ENCODE results near the gene ETV5. TPM values are rescaled to one million over a fixed set of nuclear protein-coding genes. Genes with fewer than 3 reads are reported as not detected.

The ETV5 gene
- total RNA-seq (2014; rRNA removed; shearing (Covaris generic)) = 25.4 and 39.6 TPM in 2 replicates

DNA sequence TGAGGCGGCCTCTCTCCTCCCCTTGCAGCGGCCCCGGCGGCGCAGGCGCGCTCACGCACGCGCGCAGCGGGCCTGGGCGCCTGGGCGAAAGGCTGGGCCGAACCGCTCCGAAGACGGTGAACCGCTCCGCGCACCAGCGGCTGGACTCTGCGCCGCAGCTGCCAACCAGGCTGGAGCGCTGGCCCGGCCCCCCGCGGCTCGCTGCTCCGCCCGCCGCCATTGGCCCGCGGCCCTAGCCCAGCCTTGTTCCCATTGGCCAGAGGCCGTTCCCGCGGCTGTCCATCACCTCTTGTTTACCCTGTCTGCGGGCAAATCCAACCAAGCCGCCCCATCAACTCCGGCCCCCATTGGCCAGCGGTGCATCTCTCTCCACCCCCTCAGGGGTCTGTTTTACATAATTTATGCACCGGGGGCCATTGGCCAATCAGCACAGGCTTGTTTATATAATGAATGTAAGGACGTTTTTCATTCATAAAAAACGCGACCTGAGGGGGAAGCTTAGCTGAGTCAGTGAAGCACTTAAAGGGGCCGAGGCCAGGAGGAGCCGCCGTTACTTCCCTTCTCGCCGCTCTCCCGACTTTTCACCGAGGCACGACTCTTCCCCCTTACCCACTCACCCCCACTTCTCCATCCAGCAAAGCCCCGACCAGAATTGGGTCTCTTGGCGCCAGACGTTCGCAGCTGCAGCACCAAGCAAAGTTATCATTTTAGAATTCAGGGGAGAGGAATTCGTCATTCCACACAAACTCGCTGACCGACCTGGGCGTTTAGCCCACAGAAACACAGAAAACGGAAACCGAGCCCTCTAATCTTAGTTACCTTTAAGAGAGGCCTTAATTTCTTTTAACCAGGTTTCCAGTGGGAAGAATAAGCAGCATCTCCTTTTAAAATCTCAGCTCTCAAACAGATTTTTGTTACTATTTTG, at the start of gene ETV5:
TSS of gene ETV5 (minus strand) at position 149 of the 925 bp plus-strand sequence. CDS start 3,221 bp downstream, outside the sequence.
- DNase-seq (ENCODE audit: low spot score) = peak; percentile 97

GRCh38 chr3:186154641-186155040, 45.8 kb upstream of the ETV5 start:
- no peak for DNase-seq (ENCODE audit: low spot score)

DNA sequence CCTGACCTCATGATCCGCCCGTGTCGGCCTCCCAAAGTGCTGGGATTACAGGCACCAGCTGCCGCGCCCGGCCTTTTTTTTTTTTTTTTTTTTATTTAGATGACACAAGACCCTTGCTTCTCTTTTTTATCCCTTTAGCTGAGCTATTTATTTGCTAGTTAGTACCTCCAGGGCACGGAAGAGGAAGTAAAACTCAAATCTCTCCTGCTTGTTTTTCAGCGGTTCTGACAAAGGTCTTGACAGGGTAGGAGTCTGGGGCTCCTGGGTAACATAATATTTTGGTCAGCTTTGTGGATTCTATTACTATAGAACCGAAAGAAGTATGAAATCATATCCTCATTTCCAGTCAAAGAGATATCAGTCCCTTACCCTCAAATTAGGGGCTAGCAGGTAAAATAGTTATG, 44.0 kb upstream of the ETV5 start:
- no peak for DNase-seq (ENCODE audit: low spot score)

DNA sequence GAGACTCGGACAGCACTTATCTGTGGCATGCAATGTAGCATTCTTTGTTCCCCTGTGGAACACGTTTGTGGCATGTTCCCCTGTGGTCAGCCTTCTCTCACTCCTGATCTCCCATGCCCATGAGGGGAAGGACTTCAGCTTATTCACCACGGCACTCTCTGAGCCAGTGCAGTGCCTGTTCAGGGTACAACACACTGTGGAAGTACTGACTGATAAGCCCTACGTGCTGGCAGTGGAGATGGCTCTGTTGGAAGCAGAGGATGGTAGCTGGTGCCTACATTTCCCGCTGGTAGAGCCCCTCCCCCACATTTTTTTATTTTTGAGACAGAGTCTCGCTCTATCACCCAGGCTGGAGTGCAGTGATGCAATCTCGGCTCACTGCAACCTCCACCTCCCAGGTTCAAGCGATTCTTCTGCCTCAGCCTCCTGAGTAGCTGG, 43.5 kb upstream of the ETV5 start:
- no peak for DNase-seq (ENCODE audit: low spot score)

- no peak for DNase-seq (ENCODE audit: low spot score)
Observed at GRCh38 chr3:186151077-186151971, 42.4 kb upstream of the ETV5 start.

DNA sequence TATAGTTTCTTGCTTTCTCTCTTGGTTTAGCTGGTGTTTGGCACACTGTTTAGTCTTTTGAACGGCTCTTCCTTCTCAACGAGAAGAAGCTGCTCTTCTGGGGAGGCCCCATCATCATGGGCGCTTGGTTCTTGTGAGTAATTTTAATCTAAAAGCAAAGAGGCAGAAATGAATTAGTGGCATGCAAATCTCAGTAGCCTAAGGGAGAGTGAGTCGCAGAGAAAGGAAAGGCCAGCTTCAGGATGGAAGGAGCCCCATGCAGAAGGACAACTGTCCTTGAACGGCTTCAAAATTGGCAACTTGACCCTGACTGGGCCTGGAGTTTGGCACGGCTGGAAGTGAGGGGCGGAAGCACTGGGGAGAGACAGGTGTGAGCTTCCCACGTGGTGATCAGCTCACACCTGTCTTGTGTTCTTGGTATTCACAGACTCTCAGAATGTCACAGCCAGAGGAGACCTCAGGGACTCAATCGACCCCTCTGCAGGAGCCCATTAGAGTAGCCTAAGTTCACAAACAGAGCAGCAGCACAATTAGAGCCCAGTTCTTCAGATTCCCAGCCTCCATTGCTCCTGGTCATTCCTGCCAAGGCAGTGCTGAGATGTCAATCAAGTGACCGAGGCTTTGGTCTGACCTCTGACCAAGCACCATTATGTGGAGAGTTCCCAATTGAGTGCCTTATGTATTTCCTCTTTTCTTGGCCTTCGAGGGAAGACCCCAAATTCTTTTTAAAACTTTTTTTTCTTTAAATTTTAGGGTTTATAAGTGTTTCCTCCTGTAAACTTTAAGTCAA, 41.3 kb upstream of the ETV5 start:
- no peak for DNase-seq (ENCODE audit: low spot score)

GRCh38 chr3:186149319-186149960, 40.6 kb upstream of the ETV5 start:
- no peak for DNase-seq (ENCODE audit: low spot score)

- DNase-seq (ENCODE audit: low spot score) = no peak
Observed at GRCh38 chr3:186144257-186144656, 35.4 kb upstream of the ETV5 start.

- no peak for DNase-seq (ENCODE audit: low spot score)
Observed at GRCh38 chr3:186143250-186143649, 34.4 kb upstream of the ETV5 start.

DNA sequence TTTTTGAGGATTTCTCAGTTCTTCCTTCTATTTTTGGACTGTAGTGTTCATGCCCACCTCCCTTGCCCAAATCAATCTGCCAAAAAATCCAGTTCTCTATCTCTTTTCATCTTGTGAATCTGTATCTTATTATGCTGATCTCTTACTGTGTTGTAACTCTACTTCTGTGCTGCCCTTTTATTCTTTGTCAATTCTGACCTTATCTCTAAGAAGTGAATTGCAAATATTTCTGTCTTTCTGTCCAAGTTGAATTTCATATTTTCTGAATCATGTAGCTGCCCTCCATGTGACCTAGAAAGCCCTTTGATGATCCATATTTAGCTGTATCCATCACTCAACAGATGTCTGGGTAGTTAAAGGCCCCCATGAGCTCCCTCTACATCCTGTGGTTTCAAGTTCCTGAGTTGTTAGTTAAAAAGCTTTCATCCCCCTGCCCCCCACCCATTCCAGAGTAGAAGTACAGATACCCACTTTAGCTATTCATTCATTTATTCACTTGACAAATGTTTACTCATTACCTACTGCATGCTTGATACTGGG, 33.6 kb upstream of the ETV5 start:
- no peak for DNase-seq (ENCODE audit: low spot score)

- DNase-seq (ENCODE audit: low spot score) = no peak
Observed at GRCh38 chr3:186141790-186142189, 32.9 kb upstream of the ETV5 start.

- DNase-seq (ENCODE audit: low spot score) = no peak
Observed at GRCh38 chr3:186138272-186138981, 29.5 kb upstream of the ETV5 start.

- DNase-seq (ENCODE audit: low spot score) = no peak
Observed at GRCh38 chr3:186137051-186137685, 28.3 kb upstream of the ETV5 start.

- DNase-seq (ENCODE audit: low spot score) = no peak
Observed at GRCh38 chr3:186133980-186134379, 25.1 kb upstream of the ETV5 start.

GRCh38 chr3:186132487-186132886, 23.6 kb upstream of the ETV5 start:
- DNase-seq (ENCODE audit: low spot score) = no peak

GRCh38 chr3:186129206-186129605, 20.3 kb upstream of the ETV5 start:
- DNase-seq (ENCODE audit: low spot score) = no peak

DNA sequence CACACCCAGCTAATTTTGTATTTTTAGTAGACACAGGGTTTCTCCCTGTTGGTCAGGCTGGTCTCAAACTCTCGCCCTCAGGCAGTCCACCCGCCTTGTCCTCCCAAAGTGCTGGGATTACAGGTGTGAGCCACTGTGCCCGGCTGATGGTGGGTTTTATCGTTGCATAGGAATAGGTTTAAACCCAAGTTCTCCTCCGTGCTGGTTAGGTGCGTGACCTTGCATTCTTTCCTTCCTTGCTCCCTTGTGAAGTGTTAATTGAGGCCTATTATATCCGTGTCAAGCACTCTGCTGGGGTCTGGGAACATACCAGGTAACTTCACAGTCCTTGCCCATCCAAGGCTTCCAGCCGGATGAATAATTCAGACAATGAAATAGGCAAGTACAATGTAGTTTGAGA, 19.3 kb upstream of the ETV5 start:
- no peak for DNase-seq (ENCODE audit: low spot score)

DNA sequence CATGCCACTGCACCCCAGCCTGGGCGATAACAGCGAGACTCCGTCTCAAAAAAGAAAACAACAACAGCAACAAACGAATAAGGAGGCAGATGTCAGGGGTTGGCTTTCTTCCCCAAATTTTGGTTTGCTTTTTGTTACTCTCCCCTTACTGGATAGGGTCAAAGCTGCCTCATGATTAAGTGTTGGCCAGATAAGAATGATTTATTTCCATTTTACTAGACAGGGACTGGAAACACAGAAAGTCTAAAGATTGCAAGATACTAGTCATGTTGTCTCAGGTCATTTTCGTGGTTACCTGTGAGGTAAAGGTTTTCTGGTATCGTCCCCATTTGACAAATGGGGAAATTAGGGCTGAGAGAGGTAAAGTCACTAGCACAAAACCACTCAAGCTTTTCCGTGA, 18.6 kb upstream of the ETV5 start:
- no peak for DNase-seq (ENCODE audit: low spot score)

DNA sequence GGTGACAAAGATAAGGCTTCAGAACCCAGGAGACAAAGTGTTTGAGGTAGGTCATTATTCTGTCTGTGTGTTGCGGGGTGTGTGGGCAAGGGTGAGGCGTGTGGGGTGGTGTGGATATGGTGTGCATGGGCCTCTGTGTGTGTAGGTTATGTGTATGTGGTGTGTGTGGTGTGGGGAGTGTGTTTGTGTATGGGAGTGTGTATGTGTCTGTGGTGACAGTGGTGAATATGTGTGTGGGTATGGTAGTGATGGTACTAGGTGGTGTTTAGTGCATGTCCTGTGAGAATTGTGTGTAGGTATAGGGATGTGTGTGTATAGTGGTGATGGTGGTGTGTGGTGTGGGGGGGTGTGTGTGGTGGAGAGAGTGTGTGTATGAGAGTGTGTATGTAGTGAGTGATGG, 16.2 kb upstream of the ETV5 start:
- DNase-seq (ENCODE audit: low spot score) = no peak

DNA sequence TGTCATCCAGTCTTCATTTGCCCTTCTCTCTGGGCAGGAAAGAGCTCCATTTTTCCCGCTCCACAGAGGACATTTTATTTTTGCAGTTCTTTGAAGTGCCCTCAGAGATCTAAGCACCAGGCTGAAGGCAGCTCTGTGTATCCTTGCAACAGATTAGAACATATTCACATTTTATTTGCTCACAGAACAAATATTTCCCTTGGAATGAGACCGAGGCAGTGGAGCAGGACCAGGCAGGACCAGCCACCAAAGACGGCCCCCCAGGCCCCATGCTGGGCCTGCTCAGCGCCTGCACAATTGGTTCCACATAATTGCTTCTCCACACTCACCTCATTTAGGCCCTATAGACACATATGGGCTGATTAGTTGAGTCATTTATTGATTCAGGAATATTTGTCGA, 15.7 kb upstream of the ETV5 start:
- no peak for DNase-seq (ENCODE audit: low spot score)

Measured in HT-29 (cell line).